VCaP (cell line): ENCODE results near the gene CIROP.
A peak's percentile ranks its signal among the peaks of the same experiment; 100 is the strongest.

ENCODE experiments used
- H3K27ac ChIP-seq: fragments of 450-650 bp; 2 replicates; pipeline ENCODE4 v1.5.1; 2017
- TF ChIP-seq, protein P1 (sequence below): fragments of 450-650 bp; conservative IDR thresholded peaks from 2 replicates; pipeline ENCODE4 v1.5.1; 2017; ENCODE audit warnings: mild to moderate bottlenecking, moderate library complexity

The CIROP gene

GRCh38 chr14:23095196-23096108 lies 9.3 kb downstream of the CIROP start, which contains the start of gene C14orf119:
C14orf119 (plus strand) TSS chr14:23095505; CDS start chr14:23097659, 2,154 bp downstream.
- peak within 1 kb of the TSS; percentile 97 for H3K27ac ChIP-seq
- TF ChIP-seq, protein P1, sequence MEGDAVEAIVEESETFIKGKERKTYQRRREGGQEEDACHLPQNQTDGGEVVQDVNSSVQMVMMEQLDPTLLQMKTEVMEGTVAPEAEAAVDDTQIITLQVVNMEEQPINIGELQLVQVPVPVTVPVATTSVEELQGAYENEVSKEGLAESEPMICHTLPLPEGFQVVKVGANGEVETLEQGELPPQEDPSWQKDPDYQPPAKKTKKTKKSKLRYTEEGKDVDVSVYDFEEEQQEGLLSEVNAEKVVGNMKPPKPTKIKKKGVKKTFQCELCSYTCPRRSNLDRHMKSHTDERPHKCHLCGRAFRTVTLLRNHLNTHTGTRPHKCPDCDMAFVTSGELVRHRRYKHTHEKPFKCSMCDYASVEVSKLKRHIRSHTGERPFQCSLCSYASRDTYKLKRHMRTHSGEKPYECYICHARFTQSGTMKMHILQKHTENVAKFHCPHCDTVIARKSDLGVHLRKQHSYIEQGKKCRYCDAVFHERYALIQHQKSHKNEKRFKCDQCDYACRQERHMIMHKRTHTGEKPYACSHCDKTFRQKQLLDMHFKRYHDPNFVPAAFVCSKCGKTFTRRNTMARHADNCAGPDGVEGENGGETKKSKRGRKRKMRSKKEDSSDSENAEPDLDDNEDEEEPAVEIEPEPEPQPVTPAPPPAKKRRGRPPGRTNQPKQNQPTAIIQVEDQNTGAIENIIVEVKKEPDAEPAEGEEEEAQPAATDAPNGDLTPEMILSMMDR, result no peak

- peak within 1 kb of the TSS; percentile 97 for H3K27ac ChIP-seq
These were observed 10.1 kb downstream of the CIROP start, which contains the start of gene ACIN1 for GRCh38 chr14:23094666-23095195. ACIN1 (minus strand) TSS chr14:23095136; CDS start chr14:23095112, 24 bp downstream.

GRCh38 chr14:23093991-23094665 lies 10.7 kb downstream of the CIROP start:
- H3K27ac ChIP-seq, result peak overlapping the region; percentile 97
- TF ChIP-seq, protein P1, result peak; percentile 27; the same call in 1 of the 2 replicates

More at GRCh38 chr14:23094666-23095195, 10.1 kb downstream of the CIROP start, which contains the start of gene ACIN1:
- TF ChIP-seq, protein P1, result no peak

DNA sequence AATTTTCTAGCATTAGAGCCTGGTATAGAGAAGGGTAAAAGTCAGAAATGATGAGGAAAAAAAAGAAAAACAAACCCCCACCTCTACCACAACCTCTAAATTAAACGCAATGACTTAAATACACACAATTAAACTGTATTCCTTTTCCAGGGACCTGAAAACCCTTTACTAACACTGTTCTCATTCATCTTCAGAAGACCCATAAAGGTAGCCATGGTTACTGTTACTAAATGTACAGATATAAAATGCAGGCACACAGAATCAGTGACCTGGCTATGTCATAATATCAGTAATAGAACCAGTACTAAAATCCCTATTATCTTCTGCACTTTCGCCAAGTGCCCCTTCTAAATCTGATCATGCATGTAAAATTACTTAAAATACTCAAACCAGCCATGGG lies 11.3 kb downstream of the CIROP start:
- TF ChIP-seq, protein P1, result no peak
- peak overlapping the region; percentile 97 for H3K27ac ChIP-seq

DNA sequence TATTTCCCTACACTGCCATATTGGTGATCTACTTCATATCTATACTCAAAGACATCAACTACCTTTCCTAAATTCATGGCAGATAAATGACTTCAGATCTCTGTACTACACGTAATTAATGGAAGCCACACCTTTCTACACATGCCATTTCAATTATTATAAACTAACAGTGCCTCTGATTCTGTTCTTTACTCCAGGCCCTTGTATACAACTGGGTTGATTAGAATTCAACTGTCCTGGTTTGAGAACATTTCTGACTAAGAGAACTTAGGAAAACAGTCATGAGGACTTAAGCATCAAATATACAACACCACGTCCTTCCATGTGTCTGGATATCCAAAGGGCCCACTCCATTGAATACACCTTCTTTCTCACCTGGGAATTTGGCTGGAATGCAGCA lies 11.7 kb downstream of the CIROP start:
- H3K27ac ChIP-seq, result no peak overlapping the region; the same call in 1 of the 2 replicates
- TF ChIP-seq, protein P1, result no peak

GRCh38 chr14:23091294-23092225 lies 13.2 kb downstream of the CIROP start:
- TF ChIP-seq, protein P1, result no peak

More at GRCh38 chr14:23091294-23092225, 13.2 kb downstream of the CIROP start:
- peak overlapping the region; percentile 45 for H3K27ac ChIP-seq
